GM19193 (cell line): ENCODE measurements around the gene HTR3E.

Experiments used
- POLR2A ChIP-seq: IDR thresholded peaks from 4 replicates; pipeline ENCODE4 v1.6.1; 2011; ENCODE audit not compliant: insufficient read depth, insufficient read length; ENCODE audit errors: extremely low read depth

Gene HTR3E, protein sequence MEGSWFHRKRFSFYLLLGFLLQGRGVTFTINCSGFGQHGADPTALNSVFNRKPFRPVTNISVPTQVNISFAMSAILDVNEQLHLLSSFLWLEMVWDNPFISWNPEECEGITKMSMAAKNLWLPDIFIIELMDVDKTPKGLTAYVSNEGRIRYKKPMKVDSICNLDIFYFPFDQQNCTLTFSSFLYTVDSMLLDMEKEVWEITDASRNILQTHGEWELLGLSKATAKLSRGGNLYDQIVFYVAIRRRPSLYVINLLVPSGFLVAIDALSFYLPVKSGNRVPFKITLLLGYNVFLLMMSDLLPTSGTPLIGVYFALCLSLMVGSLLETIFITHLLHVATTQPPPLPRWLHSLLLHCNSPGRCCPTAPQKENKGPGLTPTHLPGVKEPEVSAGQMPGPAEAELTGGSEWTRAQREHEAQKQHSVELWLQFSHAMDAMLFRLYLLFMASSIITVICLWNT

DNA sequence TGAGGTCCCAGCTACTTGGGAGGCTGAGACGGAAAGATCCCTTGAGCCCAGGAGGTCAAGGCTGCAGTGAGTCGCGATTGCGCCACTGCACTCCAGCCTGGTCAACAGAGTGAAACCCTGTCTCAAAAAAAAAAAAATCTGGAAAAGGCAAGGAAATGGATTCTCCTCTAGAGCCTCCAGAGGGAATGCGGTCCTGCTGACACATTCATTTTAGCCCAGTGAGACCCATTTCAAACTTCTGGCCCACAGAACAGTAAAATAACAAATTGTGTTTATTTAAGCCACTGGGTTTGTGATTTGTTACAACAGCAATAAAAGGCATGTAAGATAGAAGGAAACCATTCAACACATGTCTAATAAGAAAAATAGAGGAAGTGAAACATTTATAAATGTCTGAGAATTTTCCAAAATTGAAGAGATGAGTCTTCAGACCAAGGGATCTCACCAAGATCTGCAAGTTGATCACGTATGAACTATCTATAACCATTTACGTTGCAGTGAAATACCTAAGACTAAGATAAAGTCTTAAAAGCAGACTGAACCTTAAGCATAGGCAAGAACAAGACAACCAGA lies at the start of gene HTR3E:
TSS of gene HTR3E (plus strand) at position 254 of the 573 bp plus-strand sequence. CDS start 466 bp downstream, outside the sequence.
- no peak for TF ChIP-seq POLR2A

DNA sequence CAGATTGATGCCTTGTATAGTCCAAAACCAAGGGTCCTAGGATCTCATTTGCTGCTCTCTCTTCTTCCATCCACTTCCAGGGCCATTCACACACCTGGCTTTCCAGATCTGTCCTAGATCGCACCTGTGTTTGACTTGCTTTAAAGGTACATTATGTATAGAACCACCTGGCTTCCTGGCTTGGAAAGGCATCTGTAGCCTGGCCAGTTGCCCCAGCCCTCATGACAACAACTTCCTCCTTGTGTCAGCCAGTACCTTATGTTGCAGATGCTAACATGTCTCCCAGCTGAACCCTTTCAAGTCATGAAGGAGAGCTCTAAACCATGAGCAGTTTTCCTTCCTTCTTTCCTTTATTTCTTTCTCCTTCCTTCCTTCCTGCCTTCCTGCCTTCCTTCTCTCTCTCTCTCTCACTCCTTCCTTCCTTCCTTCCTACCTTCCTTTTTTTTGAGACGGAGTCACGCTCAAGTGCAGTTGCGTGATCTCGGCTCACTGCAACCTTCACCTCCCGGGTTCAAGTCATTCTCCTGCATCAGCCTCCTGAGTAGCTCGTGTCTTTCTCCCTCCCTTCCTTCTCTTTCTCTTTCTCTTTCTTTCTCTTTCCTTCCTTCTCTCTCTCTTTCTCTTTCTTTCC lies 46.5 kb upstream of the HTR3E start:
- TF ChIP-seq POLR2A = no peak

DNA sequence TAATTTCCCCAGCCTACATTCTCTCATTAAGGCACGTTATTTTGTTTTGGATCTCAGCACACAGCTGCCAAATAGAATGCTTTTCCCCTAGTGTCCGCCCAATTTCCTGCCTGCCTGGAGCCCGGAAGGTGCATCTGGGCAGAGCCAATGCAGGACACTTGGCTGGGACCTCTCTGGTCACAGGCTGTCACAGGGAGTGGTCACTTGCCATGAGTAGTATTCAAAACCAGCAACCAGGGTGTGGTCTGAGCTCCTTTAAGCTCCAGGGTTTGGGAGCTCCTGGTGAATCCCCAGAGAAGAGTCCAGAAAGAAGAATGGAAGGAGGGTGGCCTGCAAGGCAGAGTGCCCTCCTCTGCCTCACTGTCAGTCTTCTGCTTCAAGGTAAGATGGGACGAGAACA lies 44.1 kb upstream of the HTR3E start, which contains the start of gene HTR3C:
TSS of gene HTR3C (plus strand) at position 281 of the 400 bp plus-strand sequence. CDS start at position 315, 34 bp downstream.
- no peak for TF ChIP-seq POLR2A

DNA sequence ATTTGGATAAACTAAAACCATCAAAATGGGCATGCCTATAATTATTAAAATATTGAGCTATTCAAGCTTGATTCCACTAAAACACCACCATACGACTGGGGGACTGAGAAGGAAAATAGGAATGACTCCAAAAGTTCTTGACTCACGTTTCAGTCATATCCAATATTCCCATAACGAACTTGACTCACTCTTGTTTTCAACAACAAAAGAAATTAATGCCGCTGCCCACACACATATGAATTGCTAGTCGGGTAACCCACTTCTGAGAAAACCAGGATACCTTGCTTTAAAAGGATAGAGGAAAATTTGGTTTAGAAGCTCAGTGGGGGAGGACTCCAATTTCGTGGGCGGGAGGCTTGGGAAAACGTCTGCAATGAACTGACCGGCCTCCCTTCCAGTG lies 38.8 kb upstream of the HTR3E start:
- no peak for TF ChIP-seq POLR2A

DNA sequence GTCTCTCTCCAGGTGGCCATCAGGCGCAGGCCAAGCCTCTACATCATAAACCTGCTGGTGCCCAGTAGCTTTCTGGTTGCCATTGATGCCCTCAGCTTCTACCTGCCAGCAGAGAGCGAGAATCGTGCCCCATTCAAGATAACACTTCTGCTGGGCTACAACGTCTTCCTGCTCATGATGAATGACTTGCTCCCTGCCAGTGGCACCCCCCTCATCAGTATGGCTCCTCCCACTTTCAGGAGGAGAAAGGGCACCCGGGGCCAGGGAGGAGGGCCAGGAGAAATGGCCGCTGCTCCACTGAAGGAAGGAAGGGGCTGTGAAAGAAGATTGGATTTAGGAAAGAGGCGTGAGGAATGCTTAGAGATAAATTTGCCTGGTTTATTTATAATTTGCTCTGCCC lies 37.4 kb upstream of the HTR3E start:
- TF ChIP-seq POLR2A = no peak

DNA sequence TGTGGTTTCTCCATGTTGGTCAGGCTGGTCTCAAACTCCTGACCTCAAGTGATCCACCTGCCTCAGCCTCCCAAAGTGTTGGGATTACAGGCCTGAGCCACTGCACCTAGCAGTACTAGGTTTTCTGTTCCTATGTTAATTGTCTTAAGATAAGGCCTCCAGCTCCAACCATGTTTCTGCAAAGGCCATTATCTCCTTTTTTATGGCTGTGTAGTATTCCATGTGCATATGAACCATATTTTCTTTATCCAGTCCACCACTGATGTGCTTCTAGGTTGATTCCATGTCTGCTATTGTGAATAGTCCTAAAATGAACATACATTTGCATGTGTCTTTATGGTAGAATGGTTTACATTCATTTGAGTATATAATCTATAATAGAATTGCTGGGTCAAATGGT lies 34.2 kb upstream of the HTR3E start:
- no peak for TF ChIP-seq POLR2A

DNA sequence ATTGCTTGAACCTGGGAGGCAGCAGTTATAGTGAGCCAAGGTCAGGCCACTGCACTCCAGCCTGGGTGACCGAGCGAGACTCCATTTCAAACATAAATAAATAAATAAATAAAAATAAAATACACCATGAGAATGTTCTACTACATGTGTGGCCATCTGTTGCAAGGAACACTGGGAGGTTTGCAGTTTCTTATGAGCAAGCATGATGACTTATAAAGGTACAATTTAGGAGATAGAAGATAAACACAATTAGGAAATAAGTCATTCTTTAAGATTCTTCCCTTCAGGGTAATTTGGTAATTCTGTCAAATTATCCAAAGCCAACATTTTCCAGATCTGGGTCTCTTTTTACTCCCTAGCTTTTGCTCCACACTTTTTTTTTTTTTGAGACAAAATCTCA lies 30.7 kb upstream of the HTR3E start:
- no peak for TF ChIP-seq POLR2A

DNA sequence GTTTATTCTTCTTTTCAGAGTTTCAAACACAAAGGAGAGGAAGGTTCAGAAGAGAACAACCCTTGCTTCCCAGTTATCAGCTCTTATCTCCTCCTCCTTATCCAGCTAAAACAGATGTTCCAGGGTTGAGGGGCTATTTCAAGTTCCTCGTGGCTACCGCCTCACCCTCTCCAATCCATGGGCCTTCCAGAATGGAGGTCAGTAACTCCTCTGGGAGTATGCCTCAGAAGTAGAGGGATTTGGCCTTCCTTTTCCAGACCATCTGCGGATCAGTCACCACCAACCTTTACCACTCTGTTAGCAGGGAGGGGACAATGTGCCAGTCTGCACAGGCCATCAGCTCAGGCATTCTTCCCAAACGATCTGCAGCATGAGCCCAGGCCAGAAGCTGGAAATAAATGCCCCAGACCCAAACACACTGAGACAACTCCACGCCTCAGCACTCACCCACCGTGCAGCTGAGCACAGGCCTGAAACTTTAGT lies 29.2 kb upstream of the HTR3E start:
- TF ChIP-seq POLR2A = no peak

DNA sequence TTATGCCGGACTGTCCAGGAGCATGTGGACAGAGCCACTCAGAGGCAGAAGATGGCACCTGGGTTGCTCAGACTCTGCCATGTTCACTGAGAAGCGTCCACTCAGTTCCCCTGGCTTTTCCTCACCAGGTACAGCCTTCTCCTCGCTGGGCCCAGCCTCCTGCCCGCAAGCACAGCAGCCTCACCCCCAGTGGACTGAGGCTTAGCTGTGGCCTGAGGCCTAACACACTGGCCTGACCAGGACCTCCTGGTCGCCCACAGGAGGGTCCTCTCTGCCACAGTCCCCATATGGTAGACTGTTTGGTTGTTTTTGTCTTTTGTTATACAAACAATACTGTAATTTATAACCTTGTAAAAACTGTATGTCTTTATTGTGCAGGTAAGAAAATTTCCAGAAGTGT lies 28.5 kb upstream of the HTR3E start:
- TF ChIP-seq POLR2A = no peak

DNA sequence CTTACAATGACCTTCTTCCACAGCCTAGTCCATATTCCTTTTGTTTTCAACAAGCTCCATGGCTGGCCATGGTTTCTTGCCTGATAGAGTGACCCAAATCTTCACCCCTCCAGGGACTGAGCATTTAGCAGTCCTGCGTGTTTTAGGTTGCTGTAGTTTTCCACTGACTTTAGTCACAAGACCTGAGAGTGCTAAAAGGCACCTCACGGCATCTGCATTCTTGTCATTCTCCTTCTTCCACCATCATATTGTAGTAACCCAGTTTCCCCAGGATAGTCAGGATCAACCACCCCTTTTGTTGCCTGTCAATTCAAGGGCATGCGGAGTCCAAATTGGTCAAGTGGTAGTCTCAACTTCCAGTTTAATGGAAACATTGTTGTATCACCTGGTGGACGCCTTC lies 23.2 kb upstream of the HTR3E start:
- TF ChIP-seq POLR2A = no peak

DNA sequence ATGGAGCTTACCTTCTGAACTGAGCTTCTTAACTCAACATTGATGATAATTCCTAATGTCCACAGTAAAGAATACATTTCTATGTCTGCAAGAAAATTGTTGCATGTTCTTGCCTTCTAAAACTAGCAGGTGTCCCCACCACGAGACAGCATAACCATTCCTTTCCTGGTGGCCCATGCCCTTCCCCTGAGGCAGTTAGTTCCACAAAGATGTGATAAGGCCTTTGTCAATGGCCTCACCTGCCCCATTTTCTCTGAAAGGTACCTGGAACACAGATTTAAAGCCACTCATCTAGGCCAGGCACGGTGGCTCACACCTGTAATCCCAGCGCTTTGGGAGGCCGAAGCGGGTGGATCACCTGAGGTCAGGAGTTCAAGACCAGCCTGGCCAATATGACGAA lies 21.0 kb upstream of the HTR3E start:
- TF ChIP-seq POLR2A = no peak

DNA sequence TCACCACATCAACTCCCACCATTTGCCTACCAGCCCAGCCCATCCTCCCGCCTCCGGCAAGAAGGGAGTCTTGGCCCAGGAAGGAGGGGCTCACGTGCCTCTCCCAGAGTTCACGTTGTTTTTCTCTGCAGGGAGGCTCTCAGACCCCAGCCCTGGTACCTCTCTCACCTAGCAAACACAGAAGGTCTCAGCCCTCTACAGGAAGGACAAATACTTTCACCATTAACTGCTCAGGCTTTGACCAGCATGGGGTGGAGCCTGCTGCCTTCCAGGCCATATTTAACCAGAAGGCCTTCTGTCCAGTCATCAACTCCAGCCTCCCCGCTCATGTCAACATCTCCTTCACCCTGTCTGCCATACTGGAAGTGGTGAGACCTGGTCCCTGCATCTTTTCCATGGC lies 19.0 kb upstream of the HTR3E start:
- no peak for TF ChIP-seq POLR2A

DNA sequence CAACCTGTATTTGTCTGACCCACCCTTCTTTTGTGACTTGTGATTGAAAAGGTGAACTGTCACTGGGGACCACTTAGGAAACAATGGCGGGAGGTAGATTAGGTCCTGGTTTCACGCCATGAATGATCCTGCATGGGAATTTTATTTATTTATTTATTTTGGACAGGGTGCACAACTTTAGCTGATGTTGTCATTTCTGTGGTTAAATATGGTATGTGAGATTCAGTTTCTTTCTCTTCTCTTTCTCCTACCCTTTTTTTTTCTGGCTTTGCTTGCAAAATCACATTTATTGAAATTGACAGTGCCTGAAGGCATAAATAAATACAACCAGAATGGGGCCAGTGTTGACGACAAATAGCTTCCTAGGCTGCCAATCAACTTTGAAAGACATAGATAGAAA lies 18.0 kb upstream of the HTR3E start:
- no peak for TF ChIP-seq POLR2A

DNA sequence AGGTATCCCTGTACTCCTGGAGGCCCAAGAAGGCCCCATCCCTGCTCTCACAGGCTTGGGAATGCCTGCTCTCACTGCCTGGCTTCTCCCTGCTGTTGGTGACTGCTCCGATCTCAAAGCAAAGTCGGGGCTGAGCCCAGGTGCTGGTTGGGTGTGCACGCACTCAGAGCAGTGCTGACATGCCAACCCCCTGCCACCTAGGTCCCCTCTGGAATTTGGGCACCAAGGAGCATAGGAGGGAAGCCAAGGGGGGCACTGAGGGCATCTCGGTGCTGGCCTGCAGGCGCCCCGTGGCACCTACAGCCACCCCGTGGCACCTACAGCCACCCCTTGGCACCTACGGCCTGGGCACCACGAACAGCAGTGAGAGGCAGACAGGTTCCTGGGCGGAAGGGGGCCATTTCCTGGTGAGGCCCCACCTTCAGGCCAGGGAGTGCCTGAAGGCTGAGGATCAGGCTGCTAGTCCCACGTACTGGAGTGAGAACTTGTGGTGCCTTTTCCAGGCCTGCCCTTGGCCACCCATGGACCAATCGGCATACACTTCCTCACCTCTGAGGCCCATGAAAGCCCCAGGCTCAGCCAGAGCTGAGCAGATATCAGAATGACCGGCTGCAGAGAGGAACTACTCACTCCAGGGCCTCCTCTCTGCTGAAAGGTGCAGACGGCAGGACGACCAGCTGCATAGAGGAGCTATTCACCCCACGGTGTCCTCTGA lies 15.6 kb upstream of the HTR3E start:
- no peak for TF ChIP-seq POLR2A

DNA sequence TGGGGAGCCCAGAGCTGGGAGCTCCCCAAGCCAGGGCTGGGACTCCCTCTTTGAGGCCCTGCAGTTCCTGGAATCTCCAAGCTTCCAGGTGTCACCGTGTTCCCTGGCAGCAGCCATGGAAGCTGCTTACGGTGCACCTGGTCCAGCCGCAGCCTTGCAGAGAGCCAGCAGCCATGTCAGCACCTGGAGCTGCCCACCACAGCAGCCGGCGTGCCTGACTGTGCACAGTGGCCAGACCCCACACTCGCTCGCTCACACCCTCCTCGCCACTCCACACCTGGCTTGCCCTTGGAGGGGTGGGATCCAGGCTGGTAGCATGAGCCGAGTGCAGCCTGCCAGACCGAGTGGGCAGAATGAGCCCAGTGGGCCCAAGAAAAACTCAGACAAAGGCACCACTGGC lies 14.8 kb upstream of the HTR3E start:
- no peak for TF ChIP-seq POLR2A
